OCI-LY1 (cell line): ENCODE results near the gene STARD13.

Experiments
- EZH2 ChIP-seq: fragments of 200-600 bp; sonication (generic), shearing (Covaris generic); IDR thresholded peaks from 2 replicates; pipeline ENCODE4 v1.8.0; 2017; ENCODE audit warnings: borderline replicate concordance, mixed run types, mild to moderate bottlenecking, antibody characterized with exemption, low read length, moderate library complexity, mixed read lengths
- TF ChIP-seq, protein P1 (sequence below): fragments of 200-600 bp; sonication (generic), shearing (Covaris generic); IDR thresholded peaks from 2 replicates; pipeline ENCODE4 v1.5.1; 2017; ENCODE audit warnings: mild to moderate bottlenecking, antibody characterized with exemption, low read length, moderate library complexity, mixed read lengths

DNA sequence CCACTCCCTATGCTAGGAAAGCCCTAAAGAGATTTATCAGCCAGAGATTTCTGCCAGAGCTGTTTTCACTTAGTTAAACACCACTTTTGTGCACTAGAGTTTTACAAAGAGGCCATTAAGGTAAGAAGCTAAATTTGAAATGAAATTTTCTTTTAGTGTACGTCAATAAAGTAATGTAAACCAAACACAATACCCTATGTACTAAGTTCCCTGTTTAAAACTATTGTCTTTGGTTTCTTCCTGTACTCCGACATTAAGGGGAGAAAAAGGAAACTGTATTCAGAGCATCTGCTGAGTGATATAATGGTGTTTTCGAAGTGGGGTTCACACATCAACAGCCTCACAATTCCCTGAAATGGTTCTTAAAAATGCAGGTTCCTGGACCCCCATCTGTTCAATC is 40.7 kb upstream of the STARD13 start:
- TF ChIP-seq, protein P1, sequence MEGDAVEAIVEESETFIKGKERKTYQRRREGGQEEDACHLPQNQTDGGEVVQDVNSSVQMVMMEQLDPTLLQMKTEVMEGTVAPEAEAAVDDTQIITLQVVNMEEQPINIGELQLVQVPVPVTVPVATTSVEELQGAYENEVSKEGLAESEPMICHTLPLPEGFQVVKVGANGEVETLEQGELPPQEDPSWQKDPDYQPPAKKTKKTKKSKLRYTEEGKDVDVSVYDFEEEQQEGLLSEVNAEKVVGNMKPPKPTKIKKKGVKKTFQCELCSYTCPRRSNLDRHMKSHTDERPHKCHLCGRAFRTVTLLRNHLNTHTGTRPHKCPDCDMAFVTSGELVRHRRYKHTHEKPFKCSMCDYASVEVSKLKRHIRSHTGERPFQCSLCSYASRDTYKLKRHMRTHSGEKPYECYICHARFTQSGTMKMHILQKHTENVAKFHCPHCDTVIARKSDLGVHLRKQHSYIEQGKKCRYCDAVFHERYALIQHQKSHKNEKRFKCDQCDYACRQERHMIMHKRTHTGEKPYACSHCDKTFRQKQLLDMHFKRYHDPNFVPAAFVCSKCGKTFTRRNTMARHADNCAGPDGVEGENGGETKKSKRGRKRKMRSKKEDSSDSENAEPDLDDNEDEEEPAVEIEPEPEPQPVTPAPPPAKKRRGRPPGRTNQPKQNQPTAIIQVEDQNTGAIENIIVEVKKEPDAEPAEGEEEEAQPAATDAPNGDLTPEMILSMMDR = no peak
- no peak for TF ChIP-seq EZH2
